Placental pericyte (primary cell): ENCODE results near the gene LRRC8B. TPM values are rescaled to one million over a fixed set of nuclear protein-coding genes. Genes with fewer than 3 reads are reported as not detected.

ENCODE experiments used
- total RNA-seq: library from RNA; depleted of rRNA; stranded (reverse); fragments of >200 nt; gene quantifications from 2 replicates; pipeline ENCODE4 v1.2.3, GENCODE V29; 2012

The LRRC8B gene
- 0.22 and 0.57 TPM in 2 replicates for total RNA-seq

GRCh38 chr1:89524369-89525168 is at the start of gene LRRC8B:
Gene LRRC8B (plus strand): TSS chr1:89524829. CDS start chr1:89582651, 57,822 bp downstream.

DNA sequence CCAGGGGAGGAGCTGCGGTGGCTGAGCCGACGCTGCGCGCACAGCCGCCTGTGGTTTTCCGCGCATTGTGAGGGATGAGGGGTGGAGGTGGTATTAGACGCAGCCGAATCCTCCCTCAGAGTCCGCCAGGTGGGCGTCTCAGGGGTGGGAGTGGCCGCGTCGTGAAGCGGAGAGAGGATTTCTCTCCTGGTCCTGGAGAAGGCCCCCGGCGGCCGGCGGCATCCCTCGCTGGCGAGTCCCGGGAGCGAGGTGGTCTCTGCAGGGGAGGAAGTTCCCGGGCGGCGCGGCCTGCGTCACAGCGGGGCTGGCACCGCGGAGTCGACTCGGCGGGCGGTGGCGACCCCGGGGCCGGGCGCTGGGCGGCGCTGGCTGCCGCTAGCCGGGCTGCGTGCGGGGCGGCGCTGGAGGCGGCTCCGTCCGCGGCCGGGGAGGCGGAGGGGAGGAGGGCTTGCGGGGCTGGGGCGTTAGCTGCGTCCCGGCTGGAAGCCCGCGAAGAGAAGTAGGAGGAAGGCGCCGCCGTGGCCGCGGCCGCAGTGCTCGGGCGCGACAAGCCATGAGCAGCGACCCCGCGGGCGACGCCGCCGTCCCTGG is 108.1 kb downstream of the LRRC8B start, which contains the start of gene LRRC8C:
Gene LRRC8C, plus strand, starts transcription at position 464 of the 591 bp plus-strand sequence. CDS start 53,354 bp downstream, outside the sequence.

Other genes starting within 250 kb of the LRRC8B start
- not detected in 2 replicates for gene GBP6, start 160.8 kb upstream of the LRRC8B start, total RNA-seq
- 10.1 and 39.8 TPM in 2 replicates for gene LRRC8C, start 108.3 kb downstream of the LRRC8B start, total RNA-seq